ENCODE measurements around the gene CDC14B.

The CDC14B gene

DNA sequence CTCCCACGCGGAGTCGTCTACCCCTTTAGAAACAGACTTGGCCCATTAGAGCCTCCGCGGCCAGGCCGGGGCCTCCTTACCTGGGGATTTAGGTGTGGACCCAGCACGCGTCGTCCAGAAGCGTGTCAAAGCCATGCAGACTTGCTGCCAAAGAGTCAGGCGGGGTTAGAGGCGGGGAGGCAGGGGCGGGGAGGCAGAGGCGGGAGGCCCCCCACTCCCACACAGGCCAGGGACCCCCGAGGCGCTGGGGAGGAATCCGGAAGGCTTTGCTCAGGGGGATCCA, 122.6 kb downstream of the CDC14B start:
- no peaks in the 10 kb centered on the region for H3K4me1 ChIP-seq (ENCODE audit: insufficient read depth, low read length)
- no peaks in the 10 kb centered on the region for H3K9me3 ChIP-seq (ENCODE audit: low read length)
- no peak overlapping the region for H3K4me3 ChIP-seq (ENCODE audit: low read length)
- H3K27me3 ChIP-seq (ENCODE audit: insufficient read depth, low read length): no peaks in the 10 kb centered on the region
- H3K36me3 ChIP-seq (ENCODE audit: insufficient read depth, low read length): peaks cover 8% of the 10 kb centered on the region
- no peak overlapping the region for H2AFZ ChIP-seq (ENCODE audit: low read depth, low read length)

DNA sequence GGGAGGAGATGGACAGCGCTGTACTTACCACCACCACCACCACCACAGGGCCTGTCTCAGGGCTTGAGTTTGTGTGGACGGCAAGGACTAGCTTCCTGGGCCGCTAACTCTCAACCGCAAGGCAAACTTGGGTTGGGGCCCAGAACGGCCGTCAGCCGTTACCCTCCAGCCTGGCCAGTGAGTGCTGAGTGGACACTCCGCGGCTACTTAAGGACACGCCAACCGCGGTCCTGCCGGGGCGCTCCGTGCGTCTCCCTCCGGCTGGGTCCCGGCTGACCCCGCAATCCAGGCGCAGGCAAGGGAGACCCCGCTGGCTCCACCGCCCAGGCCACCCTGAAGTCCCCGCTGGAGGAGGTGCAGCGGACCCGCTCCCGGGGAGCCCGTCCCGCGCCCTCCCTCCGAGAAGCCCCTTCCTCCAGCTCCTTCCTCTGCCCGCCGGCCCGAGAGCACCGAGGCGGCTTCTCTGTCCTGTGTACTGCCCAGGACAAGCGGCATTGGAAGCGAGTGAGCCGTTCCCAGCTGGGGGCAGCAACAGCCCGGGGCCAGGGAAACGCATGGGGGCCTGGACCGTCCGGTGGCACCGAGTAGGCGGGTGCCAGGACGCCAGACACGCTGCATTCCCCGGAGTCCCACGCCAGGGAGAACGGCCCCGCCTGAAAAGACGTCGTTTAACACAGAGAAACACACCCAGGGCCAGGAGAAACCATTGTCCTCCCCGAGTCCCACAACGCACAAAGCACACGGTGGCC, 123.1 kb downstream of the CDC14B start:
- Histone ChIP-seq H3K4me3 (ENCODE audit: low read length) (no peak overlapping the region), H3K9me3 (ENCODE audit: low read length) (no peaks in the 10 kb centered on the region), H2AFZ (ENCODE audit: low read depth, low read length) (no peak overlapping the region), H3K27me3 (ENCODE audit: insufficient read depth, low read length) (no peaks in the 10 kb centered on the region), H3K4me1 (ENCODE audit: insufficient read depth, low read length) (no peaks in the 10 kb centered on the region), H3K36me3 (ENCODE audit: insufficient read depth, low read length) (peaks cover 14% of the 10 kb centered on the region)

DNA sequence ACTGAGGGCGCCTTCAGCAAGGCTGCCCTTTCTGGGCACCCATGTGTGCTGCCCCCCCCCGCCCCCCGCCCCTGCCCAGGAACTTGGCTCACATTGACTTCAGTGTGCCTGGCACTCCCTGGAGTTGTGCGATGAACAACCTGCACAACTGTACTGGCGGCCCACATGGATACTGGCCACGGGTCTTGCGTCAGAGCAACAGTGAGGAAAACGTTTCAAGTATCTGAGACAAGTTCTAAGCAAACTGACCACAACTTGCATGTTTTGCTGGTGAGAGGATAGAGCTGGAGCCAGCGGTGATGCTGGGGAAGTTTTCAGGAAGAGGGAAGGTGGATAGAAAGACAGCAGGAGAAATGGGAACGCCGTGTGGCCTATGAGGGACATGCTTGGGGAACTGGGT, 124.3 kb downstream of the CDC14B start:
- Histone ChIP-seq H3K36me3 (ENCODE audit: insufficient read depth, low read length) (peaks cover 26% of the 10 kb centered on the region), H3K9me3 (ENCODE audit: low read length) (no peaks in the 10 kb centered on the region), H3K4me1 (ENCODE audit: insufficient read depth, low read length) (no peaks in the 10 kb centered on the region), H3K4me3 (ENCODE audit: low read length) (no peak overlapping the region), H2AFZ (ENCODE audit: low read depth, low read length) (no peak overlapping the region), H3K27me3 (ENCODE audit: insufficient read depth, low read length) (no peaks in the 10 kb centered on the region)

DNA sequence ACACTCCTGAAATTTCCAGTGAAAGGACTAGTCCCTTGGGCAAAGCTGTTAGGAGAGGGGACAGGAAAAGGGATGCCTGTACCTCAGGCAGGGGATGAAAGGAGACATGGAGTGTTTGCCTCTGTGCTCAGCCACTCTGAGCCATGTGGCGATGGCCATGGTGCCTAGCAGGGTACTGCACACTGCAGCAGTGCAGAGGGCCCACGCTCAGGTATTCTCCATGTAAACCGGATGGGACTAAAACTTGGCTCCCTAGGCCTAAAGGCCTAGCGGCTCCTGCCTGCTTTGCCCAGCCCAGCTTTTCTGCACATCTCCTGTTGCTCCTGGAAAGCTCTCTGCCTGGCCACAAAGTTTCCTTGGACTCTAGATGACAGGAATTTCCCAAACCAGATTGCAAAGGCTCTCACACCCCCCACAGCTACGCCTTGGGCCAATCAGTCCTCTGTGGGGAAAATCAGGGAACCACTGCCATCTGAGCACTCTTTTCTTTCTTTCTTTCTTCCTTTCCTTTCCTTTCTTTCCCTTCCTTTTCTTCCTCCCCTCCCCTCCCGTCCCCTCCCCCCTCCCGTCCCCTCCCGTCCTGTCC, 125.3 kb downstream of the CDC14B start:
- peaks cover 36% of the 10 kb centered on the region for H3K36me3 ChIP-seq (ENCODE audit: insufficient read depth, low read length)
- H3K27me3 ChIP-seq (ENCODE audit: insufficient read depth, low read length): no peaks in the 10 kb centered on the region
- no peak overlapping the region for H2AFZ ChIP-seq (ENCODE audit: low read depth, low read length)
- H3K9me3 ChIP-seq (ENCODE audit: low read length): no peaks in the 10 kb centered on the region
- H3K4me1 ChIP-seq (ENCODE audit: insufficient read depth, low read length): no peaks in the 10 kb centered on the region
- no peak overlapping the region for H3K4me3 ChIP-seq (ENCODE audit: low read length)

DNA sequence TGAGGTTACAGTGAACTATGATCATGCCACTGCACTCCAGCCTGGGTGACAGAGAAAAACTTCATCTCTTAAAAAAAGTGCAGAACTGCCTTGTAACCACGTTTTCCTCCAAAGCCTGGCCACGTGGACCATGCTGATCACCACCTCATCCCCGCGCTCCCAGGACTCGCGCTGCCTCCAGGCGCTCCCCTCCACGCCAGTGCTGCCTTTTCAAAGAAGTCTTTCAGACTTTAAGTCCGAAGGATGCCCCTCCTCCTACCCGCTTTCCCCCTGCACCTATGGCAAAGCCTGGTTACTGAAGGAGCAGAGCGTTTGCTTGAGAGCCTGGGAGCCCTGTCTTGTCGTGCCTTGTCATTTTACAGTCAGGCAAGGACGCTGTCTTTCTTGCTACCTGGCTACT, 125.9 kb downstream of the CDC14B start:
- Histone ChIP-seq H3K27me3 (ENCODE audit: insufficient read depth, low read length) (no peaks in the 10 kb centered on the region), H3K4me1 (ENCODE audit: insufficient read depth, low read length) (no peaks in the 10 kb centered on the region), H3K36me3 (ENCODE audit: insufficient read depth, low read length) (peaks cover 41% of the 10 kb centered on the region), H2AFZ (ENCODE audit: low read depth, low read length) (no peak overlapping the region), H3K9me3 (ENCODE audit: low read length) (no peaks in the 10 kb centered on the region), H3K4me3 (ENCODE audit: low read length) (no peak overlapping the region)

DNA sequence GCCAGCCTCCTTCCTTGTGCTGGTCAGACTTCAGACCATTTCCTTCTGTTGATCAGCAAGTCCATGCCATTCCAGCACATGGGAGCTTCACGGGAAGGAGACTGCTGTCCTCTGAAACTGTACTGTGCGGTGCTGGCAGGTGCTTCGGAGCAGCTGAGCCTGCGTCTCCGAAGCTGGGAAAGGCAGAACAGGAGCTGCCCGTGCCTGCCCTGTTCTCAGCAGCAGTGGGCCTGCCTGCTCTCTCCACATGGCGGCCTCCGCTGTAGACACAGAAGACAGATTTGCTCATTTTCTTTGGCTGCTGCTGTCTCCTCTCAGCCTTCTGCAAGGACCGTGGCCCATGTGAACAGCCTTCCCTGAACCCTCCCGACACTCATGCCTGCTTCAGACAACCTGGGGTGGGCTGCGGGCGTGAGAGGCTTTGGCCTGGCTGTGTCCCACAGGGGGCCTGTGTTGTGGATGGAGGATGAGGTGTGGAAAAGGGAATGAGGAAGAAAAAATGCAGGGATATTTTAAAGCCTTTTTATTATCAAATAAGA, 126.6 kb downstream of the CDC14B start:
- H2AFZ ChIP-seq (ENCODE audit: low read depth, low read length): no peak overlapping the region
- H3K4me3 ChIP-seq (ENCODE audit: low read length): no peak overlapping the region
- no peaks in the 10 kb centered on the region for H3K27me3 ChIP-seq (ENCODE audit: insufficient read depth, low read length)
- no peaks in the 10 kb centered on the region for H3K4me1 ChIP-seq (ENCODE audit: insufficient read depth, low read length)
- H3K36me3 ChIP-seq (ENCODE audit: insufficient read depth, low read length): peaks cover 48% of the 10 kb centered on the region
- H3K9me3 ChIP-seq (ENCODE audit: low read length): no peaks in the 10 kb centered on the region

DNA sequence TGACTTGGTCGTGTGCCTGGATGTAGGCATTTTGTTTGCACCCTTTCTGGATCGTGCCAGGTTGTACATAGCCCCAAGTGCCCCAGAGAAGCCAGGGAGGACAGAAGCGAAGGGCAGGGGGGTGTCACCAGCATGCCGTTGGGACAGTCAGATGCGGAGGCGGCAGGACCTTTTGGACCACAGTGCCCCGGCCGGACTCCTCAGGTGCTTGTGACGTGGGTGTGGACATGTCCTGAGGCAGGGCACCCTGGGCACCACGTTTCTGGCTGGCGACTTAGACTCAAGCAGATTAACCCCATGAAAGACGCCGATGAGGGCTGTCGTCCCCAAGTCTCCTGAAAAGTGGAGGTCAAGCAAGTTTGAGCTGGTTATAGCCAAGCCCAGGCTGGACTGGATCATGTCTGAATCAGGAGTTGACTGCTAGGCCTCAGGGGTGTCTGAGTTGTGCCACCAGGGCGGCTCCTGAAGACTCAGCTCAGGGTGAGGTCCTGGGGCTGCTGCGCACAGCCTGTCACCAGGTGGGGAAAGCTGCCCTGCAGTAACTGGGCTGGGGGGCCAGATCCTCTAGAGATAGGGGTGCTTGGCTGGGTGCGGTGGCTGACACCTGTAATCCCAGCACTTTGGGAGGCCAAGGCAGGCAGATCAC, 127.6 kb downstream of the CDC14B start:
- H3K9me3 ChIP-seq (ENCODE audit: low read length): no peaks in the 10 kb centered on the region
- peaks cover 57% of the 10 kb centered on the region for H3K36me3 ChIP-seq (ENCODE audit: insufficient read depth, low read length)

DNA sequence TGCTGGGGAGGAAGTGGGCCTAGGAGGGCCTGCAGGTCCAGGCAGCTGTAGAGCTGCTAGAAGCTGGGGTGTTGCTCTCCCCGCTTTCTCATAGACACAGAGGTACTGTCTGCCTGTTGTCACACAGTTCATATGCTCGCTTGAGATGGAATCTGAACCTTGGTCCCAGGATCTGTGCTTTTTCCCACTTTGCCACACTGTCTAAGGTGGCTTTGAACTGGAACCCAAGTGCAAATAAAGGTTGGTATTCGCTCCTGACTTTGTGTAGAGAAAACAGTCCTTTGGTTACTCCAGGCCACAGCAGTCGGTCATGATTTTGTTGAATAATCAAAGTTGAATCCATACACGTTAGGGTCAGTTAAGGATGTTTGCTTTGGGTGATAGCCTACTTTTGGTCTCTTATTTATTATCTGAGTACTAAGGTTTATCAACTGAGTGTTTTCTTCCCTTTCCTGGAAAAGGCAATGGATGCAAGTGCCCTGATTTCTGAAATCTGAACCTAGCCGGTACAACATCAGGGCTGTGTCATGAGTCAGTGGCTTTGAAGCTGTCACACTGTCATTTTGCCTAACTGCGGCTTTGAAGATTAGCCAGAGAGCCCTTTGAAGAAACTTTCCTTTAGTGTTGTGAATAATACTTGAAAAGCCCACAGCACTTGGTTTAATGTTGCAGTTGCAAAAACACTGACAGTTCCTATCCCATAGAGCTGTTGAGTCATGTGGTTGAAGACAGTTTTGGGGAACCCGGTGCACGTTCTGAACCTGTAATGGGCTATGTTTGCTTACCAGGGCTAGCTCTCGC, 128.4 kb downstream of the CDC14B start:
- Histone ChIP-seq H3K4me1 (ENCODE audit: insufficient read depth, low read length) (no peaks in the 10 kb centered on the region), H3K36me3 (ENCODE audit: insufficient read depth, low read length) (peaks cover 65% of the 10 kb centered on the region)

More for the DNA sequence above, 127.6 kb downstream of the CDC14B start:
- Histone ChIP-seq H3K27me3 (ENCODE audit: insufficient read depth, low read length) (no peaks in the 10 kb centered on the region), H3K4me1 (ENCODE audit: insufficient read depth, low read length) (no peaks in the 10 kb centered on the region), H2AFZ (ENCODE audit: low read depth, low read length) (no peak overlapping the region), H3K4me3 (ENCODE audit: low read length) (no peak overlapping the region)

DNA sequence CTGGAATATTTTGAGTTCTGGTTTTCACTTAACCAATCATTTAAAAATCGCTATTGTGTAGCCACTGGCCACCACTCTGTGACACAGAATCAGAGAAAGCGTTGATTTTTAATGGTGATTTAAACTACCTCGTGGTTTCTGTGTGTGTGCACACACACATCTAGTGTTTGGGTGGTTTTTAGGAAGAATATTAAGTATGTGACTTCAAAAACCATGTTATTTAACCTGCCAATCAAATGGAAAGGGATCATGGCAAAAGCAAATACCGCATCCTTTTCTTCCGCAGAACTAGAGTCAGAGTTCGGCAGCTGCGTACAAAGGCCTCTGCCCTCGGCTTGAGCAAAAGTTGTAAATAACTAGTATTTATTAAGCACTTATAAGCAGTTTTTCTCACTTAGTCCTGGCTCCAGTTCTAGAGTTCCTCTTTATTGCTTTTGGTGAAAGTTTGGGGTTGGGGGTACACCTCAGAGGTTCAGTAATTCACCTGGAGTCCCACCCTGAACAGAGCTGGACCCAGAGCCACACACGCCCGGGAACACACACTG, 129.0 kb downstream of the CDC14B start:
- Histone ChIP-seq H2AFZ (ENCODE audit: low read depth, low read length) (no peak overlapping the region), H3K27me3 (ENCODE audit: insufficient read depth, low read length) (no peaks in the 10 kb centered on the region), H3K4me3 (ENCODE audit: low read length) (no peak overlapping the region), H3K36me3 (ENCODE audit: insufficient read depth, low read length) (peaks cover 68% of the 10 kb centered on the region), H3K4me1 (ENCODE audit: insufficient read depth, low read length) (no peaks in the 10 kb centered on the region), H3K9me3 (ENCODE audit: low read length) (no peaks in the 10 kb centered on the region)

More for the DNA sequence above, 128.4 kb downstream of the CDC14B start:
- no peaks in the 10 kb centered on the region for H3K9me3 ChIP-seq (ENCODE audit: low read length)
- H3K27me3 ChIP-seq (ENCODE audit: insufficient read depth, low read length): no peaks in the 10 kb centered on the region
- no peak overlapping the region for H2AFZ ChIP-seq (ENCODE audit: low read depth, low read length)
- H3K4me3 ChIP-seq (ENCODE audit: low read length): no peak overlapping the region

DNA sequence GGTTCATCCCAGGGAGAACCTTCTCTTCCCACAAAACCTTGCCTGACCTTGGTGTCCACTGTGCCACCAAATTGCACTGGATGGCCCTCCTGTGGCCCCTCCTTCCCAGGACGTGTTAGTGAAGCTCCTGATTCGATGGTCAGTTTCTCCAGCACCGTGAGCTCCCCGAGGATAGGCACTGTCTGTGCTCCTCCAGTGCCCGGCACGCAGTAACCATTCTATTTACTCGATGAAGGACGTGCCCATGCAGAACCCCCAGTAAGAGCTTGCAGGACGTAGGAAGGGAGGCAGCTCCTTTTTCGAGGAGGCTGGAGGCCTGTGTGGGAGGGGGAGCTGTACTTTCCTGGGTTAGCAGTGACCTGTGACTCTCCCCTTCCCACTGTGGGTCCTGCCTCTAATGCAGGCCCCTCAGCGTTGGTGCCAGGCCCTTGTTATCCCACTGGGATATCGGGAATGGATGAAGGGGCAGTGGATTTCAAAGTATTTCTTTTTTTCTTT, 130.1 kb downstream of the CDC14B start:
- H2AFZ ChIP-seq (ENCODE audit: low read depth, low read length): no peak overlapping the region
- peaks cover 74% of the 10 kb centered on the region for H3K36me3 ChIP-seq (ENCODE audit: insufficient read depth, low read length)
- no peak overlapping the region for H3K4me3 ChIP-seq (ENCODE audit: low read length)
- no peaks in the 10 kb centered on the region for H3K27me3 ChIP-seq (ENCODE audit: insufficient read depth, low read length)
- no peaks in the 10 kb centered on the region for H3K4me1 ChIP-seq (ENCODE audit: insufficient read depth, low read length)
- H3K9me3 ChIP-seq (ENCODE audit: low read length): no peaks in the 10 kb centered on the region

DNA sequence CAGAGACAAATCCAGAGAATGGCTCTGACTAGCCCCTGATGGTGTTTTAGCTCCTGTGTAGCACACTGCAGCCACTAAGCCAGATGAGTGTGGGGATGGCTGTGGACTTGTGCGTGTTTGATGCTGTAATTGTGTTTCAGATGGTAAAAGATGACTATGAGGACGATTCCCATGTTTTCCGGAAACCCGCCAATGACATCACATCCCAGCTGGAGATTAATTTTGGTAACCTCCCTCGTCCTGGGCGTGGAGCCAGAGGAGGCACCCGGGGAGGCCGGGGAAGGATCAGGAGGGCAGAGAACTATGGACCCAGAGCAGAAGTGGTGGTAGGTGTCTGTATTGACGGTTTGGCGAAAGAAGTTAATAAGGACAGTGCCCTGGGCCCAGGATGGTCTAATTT, 131.7 kb downstream of the CDC14B start:
- Histone ChIP-seq H3K4me3 (ENCODE audit: low read length) (no peak overlapping the region), H3K36me3 (ENCODE audit: insufficient read depth, low read length) (peaks cover 79% of the 10 kb centered on the region), H3K9me3 (ENCODE audit: low read length) (no peaks in the 10 kb centered on the region), H2AFZ (ENCODE audit: low read depth, low read length) (no peak overlapping the region), H3K4me1 (ENCODE audit: insufficient read depth, low read length) (no peaks in the 10 kb centered on the region), H3K27me3 (ENCODE audit: insufficient read depth, low read length) (no peaks in the 10 kb centered on the region)

DNA sequence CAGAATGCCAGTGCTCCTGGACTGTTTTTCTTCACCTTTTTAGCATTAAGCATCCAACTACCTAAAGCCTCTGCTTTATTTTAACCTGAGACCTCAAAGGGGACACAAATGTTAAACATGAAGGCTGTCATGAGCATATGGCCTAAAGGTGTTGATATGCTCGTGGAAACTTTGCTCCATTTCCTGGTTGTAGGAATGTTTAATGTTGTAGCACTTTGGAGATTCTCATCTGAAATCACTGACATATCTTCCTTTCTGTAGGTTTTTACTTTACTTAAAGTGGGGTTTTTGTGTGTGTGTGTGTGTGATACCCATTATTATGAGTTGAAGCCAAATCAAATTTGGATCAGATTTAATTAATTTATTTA, 132.6 kb downstream of the CDC14B start:
- Histone ChIP-seq H3K27me3 (ENCODE audit: insufficient read depth, low read length) (no peaks in the 10 kb centered on the region), H3K9me3 (ENCODE audit: low read length) (no peaks in the 10 kb centered on the region), H3K4me3 (ENCODE audit: low read length) (no peak overlapping the region), H2AFZ (ENCODE audit: low read depth, low read length) (no peak overlapping the region), H3K36me3 (ENCODE audit: insufficient read depth, low read length) (peaks cover 80% of the 10 kb centered on the region), H3K4me1 (ENCODE audit: insufficient read depth, low read length) (no peaks in the 10 kb centered on the region)
